Stimulated activated CD8-positive, alpha-beta memory T cell treated with anti-CD3 and anti-CD28 coated beads, Interleukin-2, amount 100 ng/mL, for 1 hour (primary cell): ENCODE measurements around the gene ZCCHC14.

ENCODE experiments used
- DNase-seq, 2 donors: peaks; one replicate each; pipeline ENCODE4 v3.0.0-alpha.2; 2020; ENCODE audit warnings: low read depth in 2 of 2

ZCCHC14 gene

DNA sequence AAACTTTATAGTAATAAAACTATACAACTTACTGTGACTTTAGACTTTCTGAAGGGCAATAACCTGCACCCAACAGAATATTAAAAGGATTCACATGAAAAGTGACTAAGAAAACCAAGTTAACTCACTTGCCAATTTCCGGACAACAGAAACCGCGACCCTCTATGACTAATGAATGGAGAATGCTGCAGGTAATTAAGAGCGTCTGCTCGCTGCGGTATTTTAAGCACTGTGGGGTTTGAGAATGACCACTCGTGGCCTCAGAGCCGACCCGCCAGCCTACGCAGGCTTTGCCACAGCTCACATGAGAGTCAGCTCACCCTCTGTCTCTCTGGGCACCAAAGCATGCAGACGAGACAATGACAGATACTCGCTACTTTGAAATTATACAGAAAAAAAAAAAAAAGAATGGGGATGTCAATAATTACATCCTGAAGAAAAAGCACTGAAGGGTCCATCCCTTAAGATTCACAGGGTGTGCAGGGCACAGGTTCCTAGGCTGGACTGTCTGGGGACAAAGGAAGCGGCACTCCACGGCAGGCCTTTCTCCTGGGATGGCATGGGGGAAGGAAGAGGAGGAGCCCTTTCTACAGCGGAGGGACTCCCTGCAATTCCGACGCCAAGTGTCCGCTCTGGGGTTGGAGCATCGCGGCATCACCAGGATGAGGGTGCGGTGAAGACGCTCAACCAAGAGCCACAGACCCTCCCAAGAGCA, 35.0 kb downstream of the ZCCHC14 start:
- DNase-seq: no peak

DNA sequence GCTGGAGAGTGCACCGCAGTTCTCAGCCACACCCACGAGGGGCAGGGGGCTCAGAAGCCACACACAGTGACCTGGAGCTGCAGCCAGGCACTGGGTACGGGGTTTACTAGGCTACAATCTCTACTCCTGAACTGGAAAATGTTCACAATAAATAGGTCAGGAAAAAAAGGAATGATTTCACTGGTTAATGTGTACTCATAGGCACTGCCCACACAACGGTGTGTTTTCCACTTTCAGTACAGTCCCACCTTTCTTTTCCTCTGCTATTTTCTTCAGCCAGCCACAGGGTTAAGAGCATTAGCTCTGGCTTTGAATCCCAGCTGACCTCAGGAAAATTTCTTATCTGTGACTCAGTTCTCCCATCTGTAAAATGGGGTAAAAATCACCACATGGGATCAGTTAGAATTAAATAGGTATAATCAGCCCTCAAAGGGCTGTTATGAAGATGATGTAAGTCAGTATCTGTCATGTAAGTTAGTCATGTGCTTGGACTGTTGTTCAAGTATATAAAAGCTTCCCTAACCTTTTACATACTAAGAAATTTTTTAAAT, 35.7 kb downstream of the ZCCHC14 start:
- DNase-seq: no peak

DNA sequence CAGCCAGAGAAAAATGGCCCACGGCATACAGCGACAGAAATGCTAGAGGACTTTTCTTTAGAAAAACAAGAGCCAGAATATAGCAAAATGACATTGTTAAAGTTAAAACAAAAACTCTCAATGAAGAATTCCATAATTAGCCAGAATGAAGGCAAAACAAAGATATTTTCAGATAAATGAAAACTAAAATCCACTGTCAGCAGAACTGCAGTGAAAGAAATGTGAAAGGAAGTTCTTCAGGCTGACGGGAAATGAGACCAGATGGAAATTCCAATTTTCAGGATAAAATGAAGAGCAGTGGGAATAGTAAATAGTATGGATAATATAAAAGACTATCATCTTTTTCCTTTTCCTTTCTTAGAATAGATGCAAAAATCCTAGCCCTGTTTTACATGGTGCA, 38.4 kb downstream of the ZCCHC14 start:
- no peak for DNase-seq

DNA sequence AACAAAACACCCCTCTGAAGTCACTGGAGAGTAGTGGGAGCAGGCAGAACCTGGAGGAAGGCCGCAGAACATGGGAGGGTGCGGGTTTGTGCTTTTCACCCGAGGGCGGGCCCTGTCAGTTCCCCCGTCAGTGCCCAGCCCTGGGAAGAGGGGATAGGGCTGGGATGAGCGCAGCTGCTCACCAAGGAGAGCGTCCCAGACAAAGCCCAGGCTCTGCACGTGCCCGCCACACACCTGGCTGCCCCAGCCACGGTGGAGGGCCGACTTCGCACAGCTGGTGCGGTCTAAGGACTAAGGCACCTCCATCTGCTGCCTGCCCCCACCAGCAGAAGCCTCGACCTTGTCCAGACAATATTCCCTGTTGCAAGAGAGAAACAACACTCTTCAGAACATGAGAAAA, 39.5 kb downstream of the ZCCHC14 start:
- no peak for DNase-seq

DNA sequence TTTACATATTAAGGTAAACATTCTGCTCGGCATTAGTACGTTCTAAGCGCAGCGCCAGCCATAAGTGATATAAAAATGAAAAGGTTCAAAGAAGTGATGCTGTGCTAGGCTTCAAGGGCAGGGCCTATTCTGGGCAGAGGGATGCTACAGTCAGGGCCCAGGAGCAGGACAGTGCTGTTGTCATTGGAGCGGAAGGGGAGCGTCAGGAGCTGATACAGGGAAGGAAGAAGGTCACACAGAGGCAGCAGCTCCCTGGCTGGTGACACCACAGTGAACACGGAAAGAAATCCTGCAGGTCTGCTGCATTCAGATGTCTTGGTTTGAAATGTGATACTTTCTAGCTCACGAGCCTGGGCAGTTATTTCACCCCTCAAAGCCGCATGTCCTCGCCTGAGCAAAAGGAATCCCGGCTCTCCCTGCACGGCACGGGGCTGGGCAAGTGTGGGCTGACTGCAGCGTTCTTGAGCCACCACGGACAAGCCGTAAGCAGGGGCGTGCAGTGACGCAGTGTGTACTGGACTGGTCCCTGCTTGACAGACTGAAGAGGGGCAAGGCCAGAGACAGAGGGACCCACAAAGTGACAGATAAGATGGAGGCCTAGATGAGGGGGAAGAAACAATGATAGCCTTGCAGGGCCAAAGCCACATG, 41.1 kb downstream of the ZCCHC14 start:
- DNase-seq: no peak

DNA sequence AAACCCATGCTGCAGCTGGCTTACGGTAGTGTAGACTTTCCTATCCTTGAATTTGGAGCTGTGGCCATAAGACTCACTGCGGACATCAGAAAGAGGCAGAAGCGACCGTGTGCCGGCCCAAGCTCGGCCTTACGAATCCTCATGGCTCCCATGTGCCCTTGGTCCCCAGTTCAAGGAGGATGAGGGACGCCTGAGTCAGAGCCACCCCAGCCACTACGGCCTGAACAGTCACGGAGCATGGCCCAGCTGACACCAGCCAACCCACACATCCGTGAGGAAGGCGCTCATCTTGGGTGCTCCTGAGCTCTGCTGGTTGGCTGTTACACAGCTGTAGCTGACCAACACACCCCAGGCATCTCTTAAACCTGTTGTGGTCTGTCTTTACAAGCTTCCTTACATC, 44.0 kb downstream of the ZCCHC14 start:
- DNase-seq: no peak

DNA sequence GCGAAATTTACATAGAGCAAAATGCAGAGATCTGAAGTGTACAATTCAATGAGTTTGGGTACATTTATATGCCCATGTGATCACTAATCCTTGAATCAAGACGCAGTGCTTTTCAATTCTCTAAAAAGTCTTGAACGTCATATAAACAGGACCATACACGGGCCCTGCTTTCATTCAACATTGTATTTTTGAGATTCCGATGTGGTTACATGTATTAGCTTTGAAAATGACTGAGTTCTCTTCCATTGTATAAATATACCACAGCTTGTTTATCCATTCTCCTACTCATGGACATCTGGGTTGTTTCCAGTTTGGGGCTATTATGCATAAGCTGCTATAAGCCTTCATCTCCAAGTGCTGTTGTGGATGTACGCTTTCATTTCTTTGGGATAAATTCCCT, 45.5 kb downstream of the ZCCHC14 start:
- DNase-seq: no peak

DNA sequence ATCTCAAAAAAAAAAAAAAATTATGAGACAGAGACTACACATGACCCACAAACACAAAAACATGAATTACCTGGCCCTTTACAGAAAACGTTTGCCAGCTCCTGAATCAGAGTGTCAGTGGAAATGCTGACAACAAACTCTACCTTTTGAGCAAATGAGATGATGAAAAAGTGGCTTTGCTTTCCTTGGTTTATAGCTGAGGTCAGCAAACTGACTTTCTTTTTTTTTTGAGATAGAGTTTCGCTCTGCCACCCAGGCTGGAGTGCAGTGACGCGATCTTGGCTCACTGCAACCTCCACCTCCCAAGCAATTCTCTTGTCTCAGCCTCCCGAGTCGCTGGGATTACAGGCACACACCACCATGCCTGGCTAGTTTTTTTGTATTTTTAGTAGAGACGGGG, 46.3 kb downstream of the ZCCHC14 start:
- DNase-seq: no peak

DNA sequence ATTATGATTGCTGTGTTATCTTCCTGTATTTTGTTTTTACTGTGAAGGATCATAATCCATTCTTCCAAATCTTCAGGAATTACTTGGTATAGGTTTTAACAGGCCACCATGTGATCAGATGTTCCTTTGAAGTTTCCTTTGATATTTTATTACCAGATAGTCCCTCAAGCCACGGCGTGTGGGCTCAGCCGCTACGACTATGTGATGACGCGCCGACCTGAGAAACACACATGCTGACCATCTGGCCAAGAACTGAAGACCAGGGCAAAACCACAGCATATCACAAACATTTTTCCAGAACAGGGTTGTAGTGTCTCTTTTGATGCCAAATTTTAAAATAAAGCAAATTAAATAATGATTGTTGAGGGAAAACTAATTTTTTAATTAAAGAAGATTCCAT, 47.3 kb downstream of the ZCCHC14 start:
- no peak for DNase-seq

DNA sequence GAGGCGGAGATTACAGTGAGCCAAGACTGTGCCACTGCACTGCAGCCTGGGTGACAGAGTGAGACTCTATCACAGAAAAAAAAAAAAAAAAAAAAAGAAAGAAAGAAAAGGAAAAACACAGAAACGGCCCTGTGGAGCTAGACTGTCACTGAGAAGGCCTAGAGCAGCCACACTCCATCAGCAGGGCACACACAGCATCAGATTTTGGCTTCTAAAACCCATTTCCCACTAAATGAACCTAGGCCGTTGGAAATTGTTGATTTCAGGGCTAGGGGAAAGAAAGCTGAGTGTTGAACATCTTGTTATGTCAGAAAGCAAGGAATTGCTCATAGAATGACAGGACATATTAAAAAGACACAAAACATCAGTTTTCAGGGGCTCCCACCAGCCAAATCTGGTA, 48.9 kb downstream of the ZCCHC14 start:
- no peak for DNase-seq

DNA sequence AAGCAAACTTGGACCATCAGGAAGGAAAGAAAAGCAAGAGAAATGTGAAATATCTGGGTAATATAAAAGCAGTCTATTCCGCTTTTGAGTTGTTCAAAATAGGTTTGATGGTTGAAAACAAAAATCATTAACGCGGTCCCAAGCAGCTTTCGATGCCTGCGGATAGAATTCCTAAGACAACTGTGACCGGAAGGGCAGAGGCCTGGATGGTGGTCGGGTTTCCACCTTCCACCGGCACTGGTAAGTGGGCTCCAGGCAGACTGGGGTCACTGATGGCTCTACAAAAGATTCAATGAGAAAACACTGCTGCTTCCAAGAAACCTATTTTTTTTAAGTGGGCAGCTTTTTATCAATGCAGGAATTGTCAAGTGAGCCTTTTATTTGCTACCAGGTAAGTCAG, 49.8 kb downstream of the ZCCHC14 start:
- no peak for DNase-seq

DNA sequence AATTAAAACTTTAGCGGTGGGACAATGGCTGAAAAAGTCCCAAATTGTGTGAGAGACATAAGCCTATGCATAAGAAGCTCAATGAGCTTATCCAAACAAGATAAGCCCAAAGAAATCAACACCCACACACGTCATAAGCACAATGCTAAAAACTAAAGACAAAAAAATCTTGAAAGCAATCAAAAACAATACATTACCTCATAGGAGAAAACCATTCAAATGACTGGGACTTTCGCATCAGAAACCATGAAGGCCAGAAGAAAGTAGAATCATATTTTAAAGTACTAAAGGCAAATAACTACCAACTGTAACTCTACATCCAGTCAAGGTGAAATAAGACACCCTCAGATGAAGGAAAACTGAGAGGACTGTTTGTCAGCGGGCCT, 50.2 kb downstream of the ZCCHC14 start:
- no peak for DNase-seq

DNA sequence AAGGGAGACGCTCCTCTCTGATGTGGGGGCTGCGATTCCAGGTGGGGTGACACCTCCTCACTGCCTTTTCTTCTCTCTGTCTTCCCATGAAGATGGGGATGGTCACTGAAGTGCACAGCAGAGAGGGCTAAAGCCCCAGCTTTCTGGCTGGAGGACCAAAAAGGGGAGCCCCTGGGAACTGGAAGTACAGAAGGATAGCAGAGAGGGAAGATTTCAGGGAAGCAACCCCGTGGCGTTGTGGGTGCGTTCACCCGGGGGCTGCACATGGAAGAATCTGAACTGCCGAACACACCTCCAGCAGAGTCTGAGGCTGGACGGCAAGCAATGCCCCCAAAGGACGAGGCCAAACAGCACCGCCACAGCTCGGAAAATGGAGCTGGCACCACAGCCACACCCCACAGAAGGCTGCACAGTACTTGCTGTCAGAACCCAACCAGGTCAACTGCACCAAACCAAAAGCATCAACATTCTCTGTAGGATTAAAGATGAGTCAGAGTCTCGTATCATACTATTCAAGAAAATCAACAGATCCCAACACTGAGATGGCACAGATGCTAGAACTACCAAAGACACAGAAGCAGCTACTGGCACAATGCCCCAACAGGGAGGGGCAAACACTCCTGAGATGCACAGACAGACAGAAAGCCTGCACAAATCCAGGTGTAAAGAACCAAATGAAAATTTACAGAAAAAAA, 50.8 kb downstream of the ZCCHC14 start:
- no peak for DNase-seq

DNA sequence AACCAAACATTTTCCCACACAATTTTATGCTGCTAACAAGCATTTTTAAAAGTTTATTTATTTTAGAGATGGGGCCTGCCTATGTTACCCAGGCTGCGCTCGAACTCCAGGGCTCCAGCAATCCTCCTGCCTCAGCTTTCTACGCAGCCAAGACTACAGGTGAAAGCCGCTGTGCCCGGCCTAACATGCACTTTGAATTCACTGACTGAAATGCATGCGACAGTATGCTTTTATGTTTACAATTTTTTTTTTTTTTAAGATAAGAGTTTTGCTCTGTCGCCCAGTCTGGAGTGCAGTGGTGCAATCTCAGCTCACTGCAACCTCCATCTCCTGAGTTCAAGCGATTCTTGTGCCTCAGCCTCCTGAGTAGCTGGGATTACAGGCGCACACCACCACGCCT, 52.9 kb downstream of the ZCCHC14 start:
- DNase-seq: no peak

DNA sequence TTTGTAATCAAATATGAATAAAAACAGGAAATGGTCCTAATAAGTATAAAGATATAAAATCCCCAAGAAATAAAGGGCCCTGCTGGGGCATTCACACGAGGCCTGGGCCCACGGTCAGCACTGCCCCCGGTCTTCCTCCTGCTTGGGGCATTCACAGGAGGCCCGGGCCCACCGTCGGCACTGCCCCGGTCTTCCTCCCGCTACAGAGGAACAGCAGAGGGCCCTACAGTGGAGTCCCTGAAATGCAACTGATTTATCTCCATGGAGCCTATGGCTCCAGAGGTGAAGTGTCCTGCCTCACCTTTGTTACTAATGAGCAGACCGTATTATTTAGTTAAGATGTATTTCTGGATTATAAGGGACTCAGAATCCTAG, 54.2 kb downstream of the ZCCHC14 start:
- no peak for DNase-seq

DNA sequence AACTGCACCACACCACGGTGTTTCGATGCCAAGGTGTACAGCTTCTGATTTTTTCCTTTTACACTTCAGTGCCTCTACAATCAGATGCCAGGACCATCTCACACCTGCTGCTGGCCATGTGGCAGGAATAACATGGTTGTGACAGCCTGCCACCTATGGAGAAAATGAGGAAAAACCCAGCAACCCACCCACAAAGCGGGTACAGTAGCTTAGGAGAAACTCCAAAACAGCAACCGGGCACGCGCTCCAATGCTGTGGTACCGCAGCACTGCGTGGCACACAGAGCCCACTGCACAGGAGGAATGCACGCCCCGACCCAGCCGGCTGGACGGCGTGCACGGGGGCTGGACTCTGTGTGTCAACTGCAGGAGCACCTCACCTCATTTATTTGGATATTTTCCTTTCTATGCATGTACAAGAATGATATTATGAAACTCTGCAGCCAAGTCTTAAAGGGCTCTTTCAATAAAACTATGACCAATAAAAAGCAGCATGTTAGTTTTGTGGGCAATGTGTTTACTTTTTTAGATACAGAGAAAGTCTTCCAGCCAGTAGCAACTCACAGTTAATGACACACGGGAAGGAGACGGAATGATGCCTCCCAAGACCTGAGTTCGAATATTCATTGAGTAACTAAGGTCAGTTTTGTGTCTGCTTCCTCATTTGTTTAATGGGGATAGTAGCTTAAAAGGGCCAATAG, 54.8 kb downstream of the ZCCHC14 start:
- no peak for DNase-seq

DNA sequence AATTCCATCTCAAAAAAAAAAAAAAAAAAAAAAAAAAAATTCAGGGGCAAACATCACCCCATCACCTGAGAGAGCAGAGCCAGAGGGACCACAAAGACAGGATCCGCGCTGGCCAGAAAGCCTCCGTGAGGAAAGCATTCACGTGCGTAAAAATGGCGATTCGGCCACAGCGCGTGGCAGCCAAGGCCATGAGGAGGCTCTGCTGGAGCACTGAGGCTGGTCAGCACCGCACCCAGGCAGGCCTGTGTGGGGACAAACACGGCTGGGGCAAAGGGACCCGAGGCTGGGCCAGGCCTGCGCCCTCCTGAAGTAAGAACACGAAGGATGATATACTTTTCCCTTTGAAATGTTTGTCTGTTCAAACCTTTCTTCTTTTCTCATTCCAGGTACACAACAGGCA, 55.5 kb downstream of the ZCCHC14 start:
- no peak for DNase-seq

DNA sequence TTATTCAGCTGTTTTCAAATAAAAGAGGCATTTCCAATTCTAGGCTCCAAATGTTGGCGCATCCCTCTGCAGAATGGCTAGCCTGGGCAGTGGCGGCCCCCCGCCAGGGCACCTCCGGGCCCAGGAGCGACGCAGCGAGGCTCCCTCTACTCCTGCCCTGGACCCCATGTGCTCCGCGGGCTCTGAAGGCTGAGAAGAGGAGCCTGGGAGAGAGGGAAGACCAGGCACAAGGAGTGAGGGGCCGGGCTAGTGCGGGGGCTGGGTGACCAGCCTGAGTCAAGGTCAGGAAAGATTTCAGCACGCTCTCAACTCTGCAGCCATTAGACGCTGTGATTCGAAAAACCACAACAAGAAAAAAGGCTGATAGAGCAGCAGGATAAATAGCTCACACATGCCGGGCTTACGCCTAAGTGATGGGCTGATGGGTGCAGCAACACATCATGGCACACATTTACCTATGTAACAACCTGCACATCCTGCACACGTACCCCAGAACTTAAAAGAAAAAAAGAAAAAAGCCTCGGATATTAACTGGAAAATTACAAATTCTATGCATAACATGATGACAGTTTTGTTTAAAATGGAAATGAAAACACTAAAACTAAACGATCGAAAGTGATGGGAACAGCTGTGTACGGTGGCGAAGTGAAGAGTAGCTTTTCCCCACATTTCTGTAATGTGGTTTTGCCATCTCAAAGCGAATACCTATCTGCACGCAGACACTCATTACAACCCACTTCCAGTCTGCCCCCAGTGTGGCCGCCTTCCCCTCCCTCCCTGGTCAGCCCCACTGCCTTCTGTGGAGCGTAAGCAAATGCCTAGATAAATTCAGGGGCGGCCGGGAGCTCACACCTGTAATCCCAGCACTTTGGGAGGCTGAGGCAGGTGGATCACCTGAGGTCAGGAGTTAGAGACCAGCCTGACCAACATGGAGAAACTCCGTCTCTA, 56.3 kb downstream of the ZCCHC14 start:
- DNase-seq: no peak

DNA sequence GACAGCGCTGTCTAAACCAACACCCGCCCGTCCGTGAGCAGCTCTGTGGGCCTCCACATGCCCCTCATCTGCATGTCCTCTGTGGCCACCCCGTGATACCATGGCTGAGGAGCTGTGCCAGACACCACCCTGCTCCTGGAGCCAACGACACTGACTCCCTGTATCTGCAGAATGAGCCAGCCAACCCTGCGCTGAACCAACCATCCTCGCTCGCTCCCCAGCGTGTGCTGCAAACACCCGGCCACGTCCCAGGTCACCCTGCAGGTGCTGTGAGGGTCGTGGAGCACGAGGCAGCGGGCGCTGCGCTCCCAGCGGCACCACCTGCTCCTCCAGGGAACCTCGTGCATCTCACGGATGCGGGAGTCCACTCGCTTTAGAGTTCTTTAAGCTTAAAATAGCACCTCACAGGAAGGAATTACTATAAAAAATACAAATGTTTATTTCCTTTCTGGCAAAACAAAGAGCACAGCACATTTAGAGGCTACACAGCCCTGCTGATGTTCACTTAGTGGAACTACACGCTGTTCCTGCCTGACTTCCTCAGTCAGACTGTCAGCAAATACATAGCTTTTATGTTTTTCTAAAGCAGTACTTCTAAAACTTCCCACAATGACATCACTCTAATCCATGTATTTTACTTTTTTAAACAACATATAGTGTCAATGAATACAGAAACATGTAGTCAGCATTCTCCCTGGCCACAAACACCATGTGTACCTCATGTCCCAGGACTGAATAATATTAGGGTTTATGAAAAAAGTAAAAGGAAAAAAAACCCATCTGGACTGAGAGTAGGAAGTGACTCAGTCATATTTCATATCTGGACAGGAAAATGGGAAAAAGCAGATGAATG, 57.2 kb downstream of the ZCCHC14 start:
- no peak for DNase-seq

DNA sequence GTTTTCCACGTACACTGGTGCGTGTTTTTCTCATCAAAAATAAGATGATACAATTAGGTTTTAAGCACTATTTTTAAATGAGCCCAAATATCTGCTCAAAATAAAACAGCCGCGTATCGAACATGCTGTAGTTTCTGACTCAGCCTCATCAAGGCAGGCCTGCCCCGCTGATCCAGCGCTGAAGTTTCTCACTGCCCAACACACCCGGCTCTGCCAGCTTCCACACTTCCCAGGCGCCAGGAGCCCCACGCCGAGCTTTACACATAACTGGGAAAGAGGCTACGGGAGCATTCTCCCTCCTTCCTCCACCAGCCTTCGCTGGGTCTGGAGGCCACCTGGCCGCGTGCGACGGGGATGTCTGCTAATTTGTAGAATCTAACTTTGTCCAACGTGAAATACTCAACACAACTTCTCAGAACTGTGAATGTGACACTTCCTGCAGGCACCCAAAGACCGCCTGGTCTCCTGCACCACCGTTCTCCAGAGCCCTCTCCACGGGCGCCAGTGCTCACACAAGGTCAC, 58.6 kb downstream of the ZCCHC14 start:
- DNase-seq: no peak
